GM19463 (cell line): ENCODE data around the gene NAALAD2.
"Not testable (repeated sequence)": the region's sequence is repeated elsewhere in the genome, so short reads cannot be mapped to it uniquely, and the experiment has no call there.

ENCODE experiments used
- ATAC-seq: cut with Tn5 transposase; IDR thresholded peaks from one replicate; pipeline ENCODE4 v1.9.1; 2021; ENCODE audit warnings: mild to moderate bottlenecking, moderate library complexity; ENCODE audit not compliant: unreplicated experiment

Gene NAALAD2

DNA sequence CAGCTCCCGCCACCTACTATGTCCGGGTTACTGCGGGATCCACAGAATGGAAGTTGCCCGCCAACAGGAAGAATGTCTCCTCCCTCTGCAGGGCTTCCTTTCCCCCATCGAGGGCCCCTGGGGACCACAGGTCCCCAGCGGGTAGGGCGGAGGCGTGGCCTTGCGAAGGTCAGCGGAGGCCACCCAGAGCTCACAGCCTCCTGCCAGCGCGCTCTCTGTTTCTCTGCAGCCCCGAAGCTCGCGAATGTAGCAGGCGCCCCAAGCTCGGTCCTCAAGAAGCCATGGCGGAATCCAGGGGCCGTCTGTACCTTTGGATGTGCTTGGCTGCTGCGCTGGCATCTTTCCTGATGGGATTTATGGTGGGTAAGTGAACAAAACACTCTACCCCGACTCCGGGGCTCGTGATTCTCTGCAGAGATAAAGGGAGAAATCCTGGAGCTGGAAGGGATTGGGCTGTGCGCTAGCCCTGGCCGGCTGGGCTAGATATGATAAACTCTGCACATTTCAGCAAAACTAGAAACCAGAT is at the start of gene NAALAD2:
TSS of gene NAALAD2 (plus strand) at position 186 of the 526 bp plus-strand sequence. CDS start at position 282, 96 bp downstream.
- ATAC-seq: peak; percentile 94

DNA sequence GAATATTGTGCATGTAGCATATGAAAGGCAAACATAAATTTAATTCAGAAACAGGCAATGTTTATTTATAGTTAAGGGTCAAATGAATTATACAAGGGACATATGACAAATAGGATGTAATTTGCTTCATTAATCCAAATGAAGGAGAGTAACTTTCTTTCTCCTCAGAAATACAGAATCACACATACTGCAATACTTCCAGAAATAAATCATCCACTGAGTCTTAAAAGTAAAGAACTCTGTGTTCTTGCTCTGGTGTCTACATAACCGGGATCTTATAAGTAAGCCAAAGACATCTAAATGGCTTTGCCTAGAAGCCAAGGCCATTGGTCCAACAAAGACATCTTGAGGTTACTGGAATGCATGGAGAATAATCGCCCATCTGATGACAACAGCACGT is 48.8 kb upstream of the NAALAD2 start, which contains the start of gene UBTFL1:
TSS of gene UBTFL1 (plus strand) at position 301 of the 400 bp plus-strand sequence. CDS start at position 301, 0 bp downstream.
- not testable (repeated sequence) for ATAC-seq

DNA sequence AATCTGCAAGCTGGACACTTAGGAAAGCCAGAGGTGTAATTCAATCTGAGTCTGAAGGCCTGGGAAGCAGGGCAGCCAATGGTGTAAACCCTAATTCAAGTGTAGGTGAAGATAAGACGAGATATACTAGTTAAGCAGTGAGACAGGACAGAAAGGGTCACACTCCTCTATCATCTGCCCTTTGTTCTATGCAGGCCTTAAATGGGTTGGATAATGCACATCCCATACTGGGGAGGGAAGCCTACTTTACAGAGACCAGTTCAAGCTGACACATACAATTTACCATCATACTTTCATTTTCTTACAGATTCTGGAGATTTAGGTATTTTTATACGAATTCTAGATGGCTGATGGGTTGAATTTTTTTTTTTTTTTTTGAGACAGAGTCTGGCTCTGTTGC is 45.7 kb upstream of the NAALAD2 start:
- not testable (repeated sequence) for ATAC-seq

DNA sequence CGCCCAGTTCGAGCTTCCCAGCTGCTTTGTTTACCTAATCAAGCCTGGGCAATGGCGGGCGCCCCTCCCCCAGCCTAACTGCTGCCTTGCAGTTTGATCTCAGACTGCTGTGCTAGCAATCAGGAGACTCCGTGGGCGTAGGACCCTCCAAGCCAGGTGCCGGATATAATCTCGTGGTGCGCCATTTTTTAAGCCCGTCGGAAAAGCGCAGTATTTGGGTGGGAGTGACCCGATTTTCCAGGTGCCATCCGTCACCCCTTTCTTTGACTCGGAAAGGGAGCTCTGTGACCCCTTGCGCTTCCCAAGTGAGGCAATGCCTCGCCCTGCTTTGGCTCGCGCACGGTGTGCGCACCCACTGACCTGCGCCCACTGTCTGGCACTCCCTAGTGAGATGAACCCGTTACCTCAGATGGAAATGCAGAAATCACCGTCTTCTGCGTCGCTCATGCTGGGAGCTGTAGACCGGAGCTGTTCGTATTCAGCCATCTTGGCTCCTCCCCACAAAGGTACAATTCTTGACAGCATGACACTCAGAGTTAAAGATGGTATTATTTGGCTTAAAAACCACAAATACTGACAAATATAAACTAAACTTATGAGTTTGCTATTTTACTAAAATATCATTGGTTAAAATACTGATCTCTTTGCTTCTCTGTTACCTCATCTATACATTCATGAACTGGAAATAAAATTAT is 39.1 kb upstream of the NAALAD2 start:
- ATAC-seq: not testable (repeated sequence)

DNA sequence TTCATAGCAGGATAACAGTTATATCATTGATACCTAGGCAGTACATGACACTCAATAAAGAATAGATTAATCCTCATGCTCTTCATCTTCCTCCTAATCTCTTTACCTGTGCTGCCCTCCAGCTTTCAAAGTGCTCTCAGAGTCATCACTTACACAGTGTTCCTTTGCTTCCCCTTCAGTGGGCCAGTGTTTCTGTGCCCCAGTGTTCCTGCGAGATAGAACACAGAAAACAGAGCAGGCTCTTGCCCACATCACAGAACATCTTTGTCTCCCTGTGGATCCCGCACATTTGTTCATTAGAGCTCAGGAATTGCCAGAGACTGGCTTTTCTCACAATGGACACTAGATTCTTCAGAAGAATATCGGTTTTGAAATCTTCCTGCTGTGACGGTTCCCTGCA is 36.2 kb upstream of the NAALAD2 start:
- ATAC-seq: not testable (repeated sequence)

DNA sequence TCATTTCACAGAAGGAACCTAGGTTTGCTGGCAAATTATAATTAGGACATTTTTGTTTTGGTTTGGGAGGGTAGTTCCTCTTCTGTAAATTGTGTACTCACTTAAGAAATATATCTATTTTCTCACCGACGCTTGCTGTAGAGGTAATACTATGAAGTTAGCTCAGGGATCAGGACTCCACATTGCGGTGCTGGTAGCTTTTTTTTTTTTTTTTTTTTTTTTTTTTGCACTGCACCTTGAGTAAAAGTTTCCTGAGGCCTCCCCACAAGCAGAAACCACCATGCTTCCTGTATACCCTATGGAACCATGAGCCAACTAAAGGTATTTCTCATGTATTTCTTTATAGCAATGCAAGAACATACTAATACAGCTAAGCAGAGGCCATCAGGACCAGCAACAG is 34.0 kb upstream of the NAALAD2 start:
- ATAC-seq: no peak

DNA sequence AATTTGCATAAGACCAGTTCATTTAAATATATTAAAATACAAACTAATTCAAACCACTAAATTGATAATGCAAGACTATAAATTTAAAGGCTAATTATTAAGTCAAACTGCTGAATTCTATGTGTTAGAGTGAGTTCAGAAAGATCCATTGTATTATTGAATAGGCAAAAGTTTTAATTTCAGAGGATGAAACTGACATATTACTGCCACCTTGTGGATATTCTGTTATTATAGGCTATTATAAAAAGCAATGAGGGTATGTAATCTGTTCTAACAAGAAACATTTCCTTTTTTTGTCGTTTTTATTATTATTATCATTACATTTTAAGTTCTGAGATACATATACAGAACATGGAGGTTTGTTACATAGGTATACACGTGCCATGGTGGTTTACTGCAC is 20.9 kb upstream of the NAALAD2 start:
- ATAC-seq: no peak

DNA sequence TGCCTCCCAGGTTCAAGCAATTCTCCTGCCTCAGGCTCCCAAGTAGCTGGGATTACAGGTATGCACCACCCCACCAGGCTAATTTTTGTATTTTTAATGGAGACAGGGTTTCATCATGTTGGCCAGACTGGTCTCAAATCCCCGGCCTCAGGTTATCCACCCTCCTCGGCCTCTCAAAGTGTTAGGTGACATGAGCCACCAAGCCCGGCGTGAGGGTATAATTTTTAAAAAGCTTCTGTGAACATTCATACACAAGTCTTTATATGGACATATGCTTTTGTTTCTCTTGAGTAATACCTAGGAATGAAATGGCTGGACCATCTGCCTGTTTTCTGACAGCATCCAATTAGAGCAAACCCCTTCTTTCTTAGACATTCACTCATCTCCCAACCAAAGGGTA is 14.3 kb upstream of the NAALAD2 start:
- ATAC-seq: no peak

DNA sequence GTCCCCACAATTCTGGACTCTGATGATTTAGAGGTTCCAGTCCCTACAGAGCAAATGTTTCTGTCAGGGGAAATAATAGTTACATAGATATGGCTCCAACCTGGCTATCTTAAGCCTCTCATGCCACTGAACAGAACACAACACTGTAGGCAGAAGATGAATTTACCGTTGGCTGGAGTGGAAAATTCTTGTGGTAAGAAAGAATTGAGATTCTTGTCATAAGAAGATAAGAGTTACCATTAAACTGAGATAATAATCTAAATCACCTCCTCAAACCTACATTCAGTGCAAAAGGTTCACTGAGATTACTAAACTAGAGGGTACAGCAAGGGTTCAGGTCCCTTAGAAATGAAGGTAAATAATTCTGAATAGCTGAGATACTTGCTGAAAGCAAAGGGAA is 10.1 kb upstream of the NAALAD2 start:
- ATAC-seq: no peak

DNA sequence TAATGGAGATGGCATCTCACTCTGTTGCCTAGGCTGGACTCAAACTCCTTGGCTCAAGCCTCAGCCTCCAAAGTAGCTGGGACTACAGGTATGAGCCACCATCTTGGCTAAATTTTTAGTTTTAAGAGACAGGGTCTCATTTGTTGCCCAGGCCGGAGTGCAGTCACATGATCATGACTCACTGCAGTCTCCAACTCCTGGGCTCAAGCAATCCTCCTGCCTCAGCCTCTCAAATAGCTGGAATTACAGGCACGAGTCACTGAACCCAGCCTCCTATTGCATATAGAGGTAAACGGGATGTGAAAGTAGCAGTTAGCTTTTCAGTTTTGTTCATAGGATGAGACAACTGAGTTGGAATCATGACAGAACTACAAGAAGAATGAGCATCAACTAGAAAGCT is 9.5 kb upstream of the NAALAD2 start:
- no peak for ATAC-seq

DNA sequence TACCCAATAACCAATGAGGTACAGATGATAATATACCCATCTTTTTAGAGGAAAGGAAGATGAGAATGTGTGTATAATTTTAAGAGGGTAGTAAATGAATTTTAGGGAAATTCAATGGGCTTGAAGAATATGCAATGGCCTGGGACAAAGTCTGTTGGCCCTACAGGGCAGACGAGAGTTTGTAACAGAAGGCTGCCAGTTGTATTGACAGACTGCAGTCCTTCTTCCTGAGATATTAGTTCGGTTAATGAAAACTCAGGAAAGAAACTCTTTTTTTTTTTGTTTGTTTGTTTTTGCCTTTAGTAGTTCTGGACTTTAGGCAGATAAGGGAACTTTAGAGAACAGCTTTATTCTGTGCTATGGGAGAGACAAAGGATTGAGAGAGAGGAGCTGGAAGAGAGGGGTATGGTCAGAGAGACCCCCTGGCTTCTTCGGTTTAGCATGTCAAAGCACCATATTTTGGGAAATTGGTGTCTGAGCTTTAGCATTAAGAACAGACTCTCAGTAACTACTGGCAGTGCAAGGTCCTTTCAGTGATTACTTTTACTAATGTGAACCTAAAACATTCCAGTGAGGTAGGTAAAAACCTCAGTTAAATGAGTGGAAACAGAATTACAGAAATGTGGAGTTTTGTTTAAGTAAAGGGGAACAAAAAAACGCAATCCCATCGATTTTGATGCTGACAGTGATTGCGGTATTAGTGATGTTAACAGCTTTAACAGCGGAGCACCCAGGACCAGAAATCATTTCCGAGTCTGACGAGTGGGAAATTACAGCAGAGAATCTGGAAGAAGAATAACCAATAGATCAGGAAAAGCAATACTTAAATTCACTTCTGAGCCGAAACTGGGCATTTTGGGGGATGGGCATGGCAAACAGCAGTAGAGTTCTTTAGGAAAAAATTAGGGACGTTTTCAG is 644 bp upstream of the NAALAD2 start:
- no peak for ATAC-seq

DNA sequence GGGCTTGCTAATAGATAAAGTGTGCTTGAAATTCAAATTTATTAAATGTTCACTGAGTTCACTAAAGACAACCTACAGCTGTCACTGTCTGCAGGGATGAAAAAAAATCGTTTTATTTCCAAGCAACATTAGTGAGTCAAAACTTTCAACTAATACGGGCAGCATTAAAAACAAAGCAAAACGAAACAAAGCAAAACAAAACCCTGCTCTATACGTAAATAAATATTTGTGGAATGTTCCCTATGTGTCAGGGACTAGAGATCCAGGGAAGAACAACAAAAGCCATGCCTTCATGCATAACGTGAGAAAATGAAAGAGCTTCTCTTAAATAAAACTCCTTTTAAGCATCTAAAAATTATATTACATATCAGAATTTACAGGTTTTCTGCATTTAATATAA is 553 bp downstream of the NAALAD2 start:
- ATAC-seq: no peak

DNA sequence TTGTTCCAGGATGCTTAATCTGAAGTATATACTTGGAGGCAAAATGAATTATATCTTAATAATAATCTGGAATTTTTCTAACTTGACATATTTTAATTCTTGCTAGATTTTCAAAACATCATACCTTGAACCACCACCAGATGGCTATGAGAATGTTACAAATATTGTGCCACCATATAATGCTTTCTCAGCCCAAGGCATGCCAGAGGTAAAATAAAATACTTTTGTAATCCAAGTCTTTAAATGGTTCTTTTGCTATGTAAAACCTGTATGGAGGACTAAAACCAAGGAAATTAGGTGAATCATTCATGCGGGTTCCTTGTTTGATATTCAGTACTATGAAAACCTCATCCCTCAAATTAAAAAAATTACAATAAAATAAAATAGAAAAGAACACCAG is 14.4 kb downstream of the NAALAD2 start:
- no peak for ATAC-seq

DNA sequence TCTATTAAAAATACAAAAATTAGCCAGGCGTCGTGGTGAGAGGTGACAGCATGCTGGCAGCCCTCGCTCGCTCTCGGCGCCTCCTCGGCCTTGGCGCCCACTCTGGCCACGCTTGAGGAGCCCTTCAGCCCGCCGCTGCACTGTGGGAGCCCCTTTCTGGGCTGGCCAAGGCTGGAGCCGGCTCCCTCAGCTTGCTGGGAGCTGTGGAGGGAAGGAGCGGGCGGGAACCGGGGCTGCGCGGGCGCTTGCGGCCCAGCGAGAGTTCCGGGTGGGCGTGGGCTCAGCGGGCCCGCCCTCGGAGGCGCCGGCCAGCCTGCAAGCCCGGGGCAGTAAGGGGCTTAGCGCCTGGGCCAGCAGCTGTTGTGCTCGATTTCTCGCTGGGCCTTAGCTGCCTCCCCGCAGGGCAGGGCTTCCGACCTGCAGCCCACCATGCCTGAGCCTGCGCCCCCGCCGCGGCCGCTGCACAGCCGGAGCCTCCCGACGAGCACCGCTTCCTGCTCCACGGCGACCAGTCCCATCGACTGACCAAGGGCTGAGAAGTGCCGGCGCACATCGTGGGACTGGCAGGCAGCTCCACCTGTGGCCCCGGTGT is 32.6 kb downstream of the NAALAD2 start:
- not testable (repeated sequence) for ATAC-seq

DNA sequence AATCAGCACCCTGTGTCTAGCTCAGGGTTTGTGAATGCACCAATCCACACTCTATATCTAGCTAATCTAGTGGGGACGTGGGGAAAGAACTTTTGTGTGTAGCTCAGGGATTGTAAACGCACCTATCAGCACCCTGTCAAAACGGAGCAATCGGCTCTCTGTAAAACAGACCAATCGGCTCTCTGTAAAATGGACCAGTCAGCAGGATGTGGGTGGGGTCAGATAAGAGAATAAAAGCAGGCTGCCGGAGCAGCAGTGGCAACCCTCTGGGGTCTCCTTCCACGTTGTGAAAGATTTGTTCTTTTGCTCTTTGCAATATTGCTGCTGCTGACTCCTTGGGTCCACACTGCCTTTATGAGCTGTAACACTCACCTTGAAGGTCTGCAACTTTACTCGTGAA is 33.2 kb downstream of the NAALAD2 start:
- not testable (repeated sequence) for ATAC-seq

DNA sequence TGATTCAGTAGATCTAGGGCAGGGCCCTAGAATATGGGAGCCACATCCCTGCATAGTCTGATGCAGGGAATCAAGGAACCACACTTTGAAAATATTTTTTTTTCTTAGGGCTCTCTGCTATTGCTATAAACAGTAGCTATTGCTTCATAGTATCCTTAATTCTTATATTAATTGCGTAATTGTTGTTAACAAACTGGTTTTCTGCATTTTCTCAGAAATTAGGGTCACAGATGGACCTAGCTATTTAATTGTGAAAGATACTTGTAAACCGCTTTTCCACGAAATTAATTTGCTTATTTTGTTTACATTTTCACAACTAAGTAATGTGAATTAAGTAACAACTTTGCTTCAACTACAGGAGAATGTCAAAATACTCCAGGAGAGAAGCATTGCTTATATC is 34.1 kb downstream of the NAALAD2 start:
- ATAC-seq: no peak

DNA sequence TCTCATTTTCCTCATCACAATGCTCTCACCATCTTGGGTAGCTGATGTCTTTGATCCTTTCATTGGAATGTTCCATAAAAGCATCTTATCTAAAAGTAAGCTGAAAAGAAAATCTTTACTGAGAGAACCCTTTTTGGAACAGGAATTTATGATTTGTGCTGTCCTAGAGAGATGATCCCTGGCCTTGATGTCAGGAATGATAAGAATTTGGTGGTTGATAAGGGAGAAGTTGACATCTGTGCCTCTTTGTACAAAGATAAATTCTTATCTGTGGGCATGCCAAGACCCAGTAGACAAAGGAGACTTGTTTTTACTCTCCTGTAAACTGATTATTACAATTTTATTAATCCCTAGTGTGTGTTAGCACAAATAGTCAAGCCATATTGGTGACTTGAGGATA is 36.9 kb downstream of the NAALAD2 start:
- ATAC-seq: no peak

DNA sequence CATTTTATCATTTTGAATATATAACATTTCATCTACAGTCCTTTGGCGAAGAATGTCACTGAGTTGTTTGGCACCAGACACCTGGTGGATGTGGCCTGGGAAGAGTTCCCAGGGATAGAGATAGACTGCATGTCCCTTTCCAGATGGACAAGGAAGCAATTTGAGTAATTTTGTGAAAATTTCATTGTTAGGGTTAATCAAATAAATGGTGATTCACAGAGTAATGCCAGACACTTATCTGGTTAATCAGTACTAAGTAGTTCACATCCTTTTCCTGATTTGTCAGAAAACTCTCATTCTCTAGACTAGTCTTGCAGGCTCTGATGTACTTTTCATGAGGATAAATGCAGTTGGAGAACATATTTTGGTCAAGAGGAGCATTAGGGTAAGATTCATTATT is 41.6 kb downstream of the NAALAD2 start:
- ATAC-seq: no peak

DNA sequence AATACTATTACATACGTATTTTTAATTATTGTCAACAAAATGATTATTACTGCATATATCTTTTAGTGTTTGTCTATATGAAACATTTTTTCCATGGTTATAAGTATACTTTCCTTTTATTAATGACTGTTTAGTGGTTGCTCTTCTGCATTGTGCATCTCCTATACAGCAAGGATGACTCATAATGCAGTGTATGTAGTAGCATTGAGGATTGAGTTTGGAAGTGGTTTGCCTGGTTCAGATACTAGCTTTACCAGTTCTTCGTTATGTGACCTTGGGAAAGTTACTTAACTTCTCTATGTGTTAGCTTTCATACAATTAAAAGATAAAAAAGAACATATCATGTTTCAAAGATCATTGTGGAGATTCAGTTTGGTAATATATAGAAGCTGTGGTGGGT is 44.3 kb downstream of the NAALAD2 start:
- ATAC-seq: no peak

DNA sequence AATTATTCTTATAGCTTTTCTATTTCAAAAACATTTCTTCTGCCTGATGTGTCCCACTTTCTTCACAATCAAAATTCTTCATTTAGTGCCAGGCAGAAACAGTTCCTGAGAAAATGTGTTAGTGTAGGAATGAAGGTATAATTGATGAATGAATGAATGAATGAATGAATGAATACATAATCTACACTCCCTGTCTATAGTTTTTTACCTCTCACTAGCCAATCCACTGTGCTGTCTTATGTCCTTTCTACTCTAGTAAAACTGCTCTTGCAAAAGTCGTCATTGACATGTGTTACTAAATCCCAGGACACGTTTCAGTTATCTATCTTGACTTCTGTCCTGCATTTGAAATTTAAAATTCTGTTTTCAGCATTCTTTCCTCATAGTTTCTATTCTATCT is 45.5 kb downstream of the NAALAD2 start:
- no peak for ATAC-seq

DNA sequence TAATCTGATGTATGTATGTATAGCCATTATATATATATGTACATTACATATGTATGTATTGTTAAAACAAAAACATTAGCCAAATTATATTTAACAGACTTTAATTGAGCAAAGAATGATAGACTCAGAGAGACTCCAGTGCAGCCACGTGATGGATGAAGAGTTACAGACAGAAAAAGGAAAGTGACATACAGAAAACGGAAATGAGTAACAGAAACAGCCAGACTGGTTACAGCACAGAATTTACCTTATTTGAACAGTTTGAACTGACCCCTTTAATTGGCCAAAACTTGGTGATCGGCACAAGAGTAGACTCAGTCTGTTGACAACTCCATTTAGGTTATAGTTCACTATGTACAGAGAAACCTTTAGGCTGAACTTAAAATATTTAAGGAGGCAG is 53.4 kb downstream of the NAALAD2 start:
- ATAC-seq: no peak
